ENCODE results near the gene SPPL3.

SPPL3 gene

DNA sequence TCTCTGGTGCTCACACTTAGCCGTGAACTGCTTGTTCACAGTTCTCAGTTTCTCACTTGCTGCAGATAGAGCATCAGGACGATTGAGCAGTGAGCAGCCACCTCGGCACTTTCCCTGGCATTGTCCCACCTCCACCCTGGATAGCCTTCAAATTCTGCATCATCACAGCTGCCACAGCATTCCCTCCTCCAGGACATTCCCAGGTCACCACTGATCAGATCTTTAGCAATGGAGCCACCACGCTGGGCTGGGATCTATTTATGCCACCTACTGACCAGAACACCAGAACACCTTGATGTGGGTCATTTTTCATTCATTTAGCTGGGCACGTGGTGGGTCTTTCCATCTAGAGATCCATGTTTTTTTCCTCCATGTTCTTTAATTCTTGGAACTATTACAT is 154.9 kb downstream of the SPPL3 start:
- ChIA-PET POLR2A (ENCODE audit: low non-redundant PET) (no interaction called here), CTCF (interaction anchor here (0.6 kb wide), 1 partner anchor 166 kb away, joined by 3 read pairs; no protein-coding TSS in a partner anchor)

GRCh38 chr12:120748242-120748641 is 155.9 kb downstream of the SPPL3 start:
- POLR2A ChIA-PET (ENCODE audit: low non-redundant PET): interaction anchor here (0.6 kb wide), 1 partner anchor 652 kb away, joined by 6 read pairs; no protein-coding TSS in a partner anchor
- CTCF ChIA-PET: interaction anchor here (0.6 kb wide), 1 partner anchor 157 kb away, joined by 6 read pairs; no protein-coding TSS in a partner anchor
- TF ChIP-seq CTCF (conservative IDR thresholded peaks at IDR 0.05; ENCODE audit: low read depth): no peak
- no peak overlapping the region for H3K27ac ChIP-seq
- DNase-seq (ENCODE audit: low spot score): no peak

More for the DNA sequence above, 154.9 kb downstream of the SPPL3 start:
- no peak for DNase-seq (ENCODE audit: low spot score)
- H3K27ac ChIP-seq: no peak overlapping the region
- TF ChIP-seq CTCF (conservative IDR thresholded peaks at IDR 0.05; ENCODE audit: low read depth): no peak

DNA sequence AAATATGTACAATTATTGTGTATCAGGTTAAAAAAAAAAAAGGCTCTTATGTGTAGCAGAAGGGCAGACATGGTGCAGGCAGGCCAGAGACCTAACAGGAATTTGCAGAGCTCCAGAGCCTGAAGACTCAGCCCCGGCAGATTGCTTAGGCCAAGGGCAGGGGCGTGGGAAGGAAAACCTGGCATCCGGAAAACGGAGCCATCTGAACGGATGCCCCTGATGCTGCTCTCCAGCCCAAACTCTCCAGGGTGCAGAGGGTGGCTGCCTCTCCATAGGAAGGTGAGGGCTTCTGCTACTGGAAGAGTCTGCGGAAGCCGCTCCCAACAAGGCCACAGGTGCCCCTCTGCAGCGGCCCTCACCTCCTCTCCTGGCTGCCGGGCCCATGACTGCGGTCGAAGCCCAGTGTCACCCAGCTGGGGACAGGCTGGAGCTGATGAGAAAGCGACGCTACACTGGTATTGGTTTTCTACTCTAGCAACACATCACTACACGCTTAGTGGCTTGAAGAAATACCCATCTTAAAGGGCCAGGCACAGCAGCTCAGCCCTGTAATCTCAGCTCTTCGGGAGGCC is 159.2 kb downstream of the SPPL3 start:
- DNase-seq (ENCODE audit: low spot score): no peak
- ChIA-PET POLR2A (ENCODE audit: low non-redundant PET) (no interaction called here), CTCF (interaction anchor here (0.6 kb wide), 2 partner anchors 17 to 219 kb away, joined by 3 to 4 read pairs; no protein-coding TSS in a partner anchor)
- no peak overlapping the region for H3K27ac ChIP-seq
- TF ChIP-seq CTCF (conservative IDR thresholded peaks at IDR 0.05; ENCODE audit: low read depth): no peak

- ChIA-PET POLR2A (ENCODE audit: low non-redundant PET) (no interaction called here), CTCF (no interaction called here)
- no peak overlapping the region for H3K27ac ChIP-seq
- DNase-seq (ENCODE audit: low spot score): no peak
- no peak for TF ChIP-seq CTCF (conservative IDR thresholded peaks at IDR 0.05; ENCODE audit: low read depth)
Observed at GRCh38 chr12:120741476-120742421, 162.4 kb downstream of the SPPL3 start.

DNA sequence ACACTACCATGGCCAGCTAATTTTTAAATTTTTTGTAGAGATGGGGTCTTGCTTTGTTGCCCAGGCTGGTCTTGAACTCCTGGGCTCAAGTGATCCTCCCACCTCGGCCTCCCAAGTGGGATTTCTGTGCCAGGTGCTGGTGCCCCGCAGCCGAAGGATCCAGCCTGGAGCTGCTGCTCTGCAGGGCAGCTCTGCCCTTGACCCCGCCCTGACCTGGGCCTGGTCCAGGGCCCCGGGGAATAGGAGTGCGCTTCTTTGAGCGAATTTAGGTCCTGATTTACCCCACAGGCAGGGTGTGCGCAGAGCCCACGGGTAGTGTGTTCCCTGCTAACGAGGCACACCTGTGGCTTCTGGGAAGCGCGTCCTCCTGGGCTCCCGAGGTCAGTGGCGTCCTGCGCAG is 163.3 kb downstream of the SPPL3 start:
- ChIA-PET CTCF (no interaction called here), POLR2A (ENCODE audit: low non-redundant PET) (no interaction called here)
- H3K27ac ChIP-seq: no peak overlapping the region
- no peak for DNase-seq (ENCODE audit: low spot score)
- TF ChIP-seq CTCF (conservative IDR thresholded peaks at IDR 0.05; ENCODE audit: low read depth): no peak

DNA sequence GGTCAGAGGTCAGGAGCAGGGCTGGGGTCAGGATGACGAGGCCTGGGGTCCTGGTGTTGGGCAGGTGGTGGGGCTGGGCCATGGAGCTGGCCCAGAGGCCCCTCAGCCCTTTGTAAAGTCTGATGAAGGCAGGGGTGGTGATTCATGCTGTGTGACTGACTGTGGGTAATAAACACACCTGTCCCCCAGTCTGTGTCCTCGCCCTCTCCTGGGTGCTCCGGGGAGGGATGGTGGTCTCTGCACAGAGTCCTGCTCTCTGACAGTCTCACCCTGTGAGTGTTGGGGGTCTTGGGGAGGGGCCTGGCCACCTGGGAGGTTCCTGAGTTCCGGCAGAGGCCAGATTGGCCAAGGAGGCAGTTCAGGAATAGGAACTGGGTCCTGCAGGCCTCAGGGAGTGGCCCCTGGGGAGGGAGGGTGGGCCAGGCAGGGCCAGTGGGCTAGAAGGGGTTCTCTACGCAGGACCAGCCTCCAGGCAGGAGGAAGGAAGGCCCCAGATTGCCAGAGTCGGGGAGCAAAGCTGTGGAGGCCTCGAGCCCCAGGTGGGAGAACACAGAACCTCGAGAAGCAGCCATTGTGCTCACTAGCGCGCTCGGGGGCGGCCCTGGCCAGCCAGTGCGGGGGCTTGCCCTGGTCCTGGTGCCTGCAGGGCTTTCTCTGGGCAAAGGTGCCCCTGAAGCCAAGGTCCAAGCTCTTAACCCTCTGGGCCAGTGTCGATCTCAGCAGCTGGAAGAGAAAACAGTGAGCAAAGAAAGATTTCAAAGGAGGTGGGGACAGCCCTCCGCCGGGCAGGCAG is 164.1 kb downstream of the SPPL3 start:
- DNase-seq (ENCODE audit: low spot score): no peak
- CTCF ChIA-PET: interaction anchor here (0.6 kb wide), 1 partner anchor 26 kb away, joined by 3 read pairs; no protein-coding TSS in a partner anchor
- TF ChIP-seq CTCF (conservative IDR thresholded peaks at IDR 0.05; ENCODE audit: low read depth): no peak
- POLR2A ChIA-PET (ENCODE audit: low non-redundant PET): no interaction called here
- no peak overlapping the region for H3K27ac ChIP-seq

All from RWPE1 (cell line).